Measurements from ENCODE around the gene TMEM54.
"Not testable (repeated sequence)": the region's sequence is repeated elsewhere in the genome, so short reads cannot be mapped to it uniquely, and the experiment has no call there.

The TMEM54 gene

GRCh38 chr1:32918179-32918578, 17.0 kb upstream of the TMEM54 start:
- DNase-seq = no peak

DNA sequence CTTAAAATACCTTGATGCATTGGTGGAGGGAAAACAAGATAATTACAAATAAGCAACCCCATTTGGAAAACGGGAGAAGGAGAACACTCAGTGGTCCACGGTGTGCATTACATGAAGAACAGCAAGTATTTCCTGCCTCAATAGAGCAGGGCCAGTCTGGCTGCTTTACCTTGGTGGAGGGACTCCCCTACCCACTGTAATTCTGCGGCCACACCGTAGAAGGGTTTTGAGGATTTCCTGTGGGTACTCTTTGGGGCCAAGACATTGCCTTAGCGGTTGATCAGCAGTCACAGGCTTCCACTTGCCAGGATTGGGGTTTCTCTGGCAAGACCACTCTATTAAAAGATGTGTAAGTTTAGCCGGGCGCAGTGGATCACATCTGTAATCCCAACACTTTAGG, 16.3 kb upstream of the TMEM54 start:
- DNase-seq = no peak

DNA sequence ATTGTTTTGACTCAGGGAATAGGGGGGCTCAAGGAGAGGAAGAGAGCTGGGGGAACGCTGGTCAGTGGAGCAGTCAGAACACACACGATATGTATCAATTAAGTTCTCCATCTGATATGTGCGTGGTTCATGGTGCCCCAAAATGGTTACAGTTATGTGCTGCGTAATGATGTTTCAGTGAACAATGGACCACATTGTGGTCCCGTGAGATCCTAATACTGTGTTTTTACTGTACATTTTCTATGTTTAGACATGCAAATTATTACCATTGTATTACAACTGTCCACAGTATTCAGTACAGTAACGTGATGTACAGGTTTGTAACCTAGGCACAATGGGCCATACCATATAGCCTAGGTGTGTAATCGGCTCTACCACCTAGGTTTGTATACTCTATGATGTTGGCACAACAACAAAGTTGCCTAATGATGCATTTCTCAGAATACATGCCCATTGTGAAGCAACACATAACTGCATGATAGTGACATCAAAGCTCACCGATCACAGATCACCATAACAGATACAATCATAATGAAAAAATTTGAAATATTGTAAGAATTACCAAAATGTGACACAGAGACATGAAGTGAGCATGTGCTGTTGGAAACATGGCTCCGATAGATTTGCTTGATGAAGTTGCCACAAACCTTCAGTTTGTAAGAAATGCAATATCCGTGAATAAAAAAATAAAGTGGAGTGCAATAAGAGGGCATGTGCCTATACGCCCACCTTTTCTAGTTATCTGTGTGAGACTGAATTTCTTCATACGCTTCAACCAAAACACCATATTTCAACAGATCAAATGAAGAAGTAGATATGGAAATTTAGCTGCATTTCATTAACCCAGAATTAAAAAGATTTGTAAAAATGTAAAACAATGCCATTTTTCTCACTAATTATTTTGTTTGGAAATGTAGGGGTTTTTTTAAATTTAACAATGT, 14.8 kb upstream of the TMEM54 start:
- peak; percentile 30 for DNase-seq

GRCh38 chr1:32910319-32910718, 9.1 kb upstream of the TMEM54 start:
- no peak for DNase-seq

DNA sequence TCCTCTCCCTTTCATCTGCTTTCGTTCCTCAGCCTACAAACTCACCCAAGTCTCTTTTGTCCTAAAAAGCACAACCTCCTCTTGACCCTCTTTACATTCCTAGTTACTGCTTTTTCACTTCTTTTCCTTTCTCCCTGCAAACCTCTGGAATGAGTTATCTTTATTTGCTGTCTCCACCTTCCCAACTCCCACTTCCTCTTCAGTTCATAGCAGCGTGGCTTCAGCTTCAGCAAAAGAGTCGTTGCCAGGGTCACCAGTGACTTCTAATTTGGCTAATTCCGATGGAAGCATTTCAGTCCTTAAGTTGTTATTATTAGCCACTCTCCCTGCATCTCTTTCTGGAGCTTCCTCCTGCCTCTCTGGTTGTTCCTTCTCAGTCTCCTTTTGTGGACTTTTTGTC, 6.2 kb upstream of the TMEM54 start:
- peak; percentile 54 for DNase-seq

GRCh38 chr1:32906654-32907053, 5.5 kb upstream of the TMEM54 start:
- no peak for DNase-seq

- DNase-seq = not testable (repeated sequence)
Measured at GRCh38 chr1:32905588-32905987, 4.4 kb upstream of the TMEM54 start.

- no peak for DNase-seq
Measured at GRCh38 chr1:32904797-32905196, 3.6 kb upstream of the TMEM54 start.

DNA sequence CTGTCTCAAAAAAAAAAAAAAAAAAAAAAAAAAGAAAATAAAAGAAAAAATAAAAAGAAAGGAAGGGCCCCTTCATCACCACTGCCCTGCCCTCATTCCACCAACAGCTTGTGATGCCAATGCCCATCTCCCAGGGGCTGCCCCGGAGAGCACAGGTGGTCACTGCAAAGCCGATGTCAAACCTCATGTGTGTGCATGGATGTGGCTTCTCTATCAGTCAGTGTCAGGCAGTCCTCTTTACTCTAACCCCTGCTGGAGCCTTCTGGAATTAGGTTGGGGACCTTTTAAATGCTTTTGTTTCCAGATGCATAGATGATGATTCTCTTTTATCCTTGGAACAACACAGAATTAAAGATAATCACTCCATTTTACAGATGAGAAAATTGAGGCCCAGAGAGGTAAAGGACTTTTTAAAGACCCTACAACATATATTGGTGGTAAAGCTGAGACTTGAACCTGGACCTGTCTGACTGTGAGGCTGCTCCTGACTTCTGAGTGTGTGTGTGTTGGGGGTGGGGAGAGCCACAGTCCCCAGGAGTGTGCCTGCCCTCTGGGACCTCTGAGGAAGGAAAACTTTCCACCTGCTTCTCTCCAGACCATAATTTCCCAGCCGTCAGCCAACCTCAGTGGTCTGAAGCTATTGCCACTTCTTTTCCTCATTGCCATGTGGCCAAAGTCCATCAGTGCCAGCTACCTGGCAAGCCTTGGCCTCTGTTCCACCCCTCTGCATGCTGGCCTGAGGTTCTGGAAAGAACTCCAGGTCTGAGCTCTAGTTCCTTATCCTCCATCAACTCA, 3.0 kb upstream of the TMEM54 start:
- no peak for DNase-seq

GRCh38 chr1:32902535-32902920, 1.3 kb upstream of the TMEM54 start:
- no peak for DNase-seq

- DNase-seq = no peak
Measured at GRCh38 chr1:32901823-32902534, 790 bp upstream of the TMEM54 start.

DNA sequence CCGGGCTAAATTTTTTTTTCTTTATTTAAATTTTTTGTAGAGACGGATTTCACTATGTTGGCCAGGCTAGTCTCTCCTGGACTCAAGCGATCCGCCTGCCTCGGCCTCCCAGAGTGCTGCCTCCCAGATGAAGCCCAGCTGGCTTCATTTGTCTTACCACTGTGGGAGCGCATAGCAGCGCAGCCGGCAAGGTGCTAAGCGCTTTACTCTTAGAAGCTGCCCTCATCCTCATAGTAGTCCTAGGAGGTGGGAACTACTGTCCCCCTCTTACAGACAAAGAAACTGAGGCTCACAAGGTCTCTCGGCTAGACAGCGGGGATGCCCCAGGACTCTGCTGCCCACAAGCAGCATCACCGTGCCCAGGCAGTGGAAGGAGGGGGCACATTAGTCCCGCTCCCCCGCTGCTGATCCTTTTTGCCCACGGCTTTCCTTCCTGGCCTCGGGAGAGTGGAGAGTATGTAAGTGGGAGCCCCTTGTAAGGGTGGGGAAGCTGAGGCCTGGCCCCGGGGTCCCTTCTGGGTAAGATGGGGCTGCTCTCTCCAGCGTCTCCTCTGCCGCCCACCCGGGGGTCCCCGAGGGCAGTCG, 726 bp downstream of the TMEM54 start:
- no peak for DNase-seq

DNA sequence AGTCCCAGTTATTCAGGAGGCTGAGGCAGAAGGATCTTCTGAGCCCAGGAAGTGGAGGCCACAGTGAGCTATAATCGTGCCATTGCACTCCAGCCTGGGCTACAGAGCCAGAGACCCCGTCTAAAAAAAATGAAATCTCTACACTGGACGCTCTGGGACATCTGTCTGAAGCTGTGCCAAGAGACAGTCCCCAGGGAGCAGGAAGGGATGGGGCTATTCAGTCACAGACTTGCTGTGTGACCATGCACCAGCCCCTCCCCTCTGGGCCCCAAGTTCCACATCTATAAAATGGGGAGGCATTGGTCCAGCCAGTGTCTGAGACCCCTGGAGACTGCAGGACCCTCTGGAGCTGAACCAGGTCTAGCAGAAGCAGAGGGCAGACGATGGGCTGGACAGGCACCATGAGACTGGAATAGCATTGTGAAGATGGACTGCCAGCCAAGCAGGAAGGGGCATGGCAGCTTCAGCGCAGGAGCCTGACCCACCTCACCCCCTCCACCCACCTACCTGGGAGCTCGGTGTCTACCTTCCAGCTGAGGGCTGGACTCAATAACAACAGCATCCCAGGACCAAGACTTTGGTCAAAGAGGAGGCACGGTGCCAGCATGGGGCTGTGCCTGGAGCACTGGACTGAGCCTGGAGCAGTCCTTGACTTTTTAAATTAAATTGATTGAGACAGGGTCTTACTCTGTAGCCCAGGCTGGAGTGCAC, 1.4 kb downstream of the TMEM54 start:
- no peak for DNase-seq

- no peak for DNase-seq
Measured at GRCh38 chr1:32898958-32899357, 2.2 kb downstream of the TMEM54 start.

GRCh38 chr1:32898056-32898455, 3.1 kb downstream of the TMEM54 start:
- DNase-seq = no peak

GRCh38 chr1:32897082-32898049, 3.8 kb downstream of the TMEM54 start:
- no peak for DNase-seq

DNA sequence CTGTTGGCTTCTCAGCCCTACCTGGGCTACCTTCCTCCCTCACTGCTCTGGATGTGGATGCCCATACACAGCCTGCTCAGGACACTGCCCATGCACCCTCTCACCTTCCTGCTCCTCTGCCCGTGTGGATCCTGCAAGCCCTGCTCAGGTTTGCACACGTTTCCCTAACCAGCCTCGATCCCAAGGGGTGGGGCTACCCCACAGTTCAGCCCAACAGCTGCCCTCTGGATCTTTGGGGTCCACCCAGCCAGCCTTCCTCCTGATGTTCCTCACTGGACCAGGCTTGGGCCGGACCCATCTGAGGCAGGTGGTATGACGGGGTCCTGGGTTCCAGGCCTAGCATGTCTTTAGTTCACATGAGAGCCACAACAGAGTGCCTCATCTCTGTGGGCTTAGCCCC, 4.7 kb downstream of the TMEM54 start:
- no peak for DNase-seq

GRCh38 chr1:32895325-32896215, 5.6 kb downstream of the TMEM54 start:
- no peak for DNase-seq

DNA sequence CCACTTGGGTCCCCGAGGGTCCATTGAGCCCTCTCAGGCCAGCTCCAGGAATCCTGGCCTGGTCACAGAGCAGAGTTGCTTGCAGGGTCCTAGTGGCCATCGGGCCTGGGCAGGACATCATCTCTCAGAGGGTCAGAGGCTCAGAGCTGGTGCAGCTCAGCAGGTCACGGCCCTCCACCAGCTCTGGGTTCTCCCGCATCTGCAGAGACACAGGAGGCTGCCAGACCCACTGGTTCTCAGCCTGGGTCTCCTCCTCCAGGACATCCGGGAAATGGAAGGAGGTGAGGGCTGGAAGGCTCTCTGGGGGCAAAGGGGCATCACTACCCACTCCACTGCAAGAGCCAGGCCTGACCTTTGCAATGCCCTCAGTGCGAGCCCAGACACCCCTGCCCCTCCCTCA, 6.5 kb downstream of the TMEM54 start:
- no peak for DNase-seq

Measured in fibroblast of skin of back (primary cell).